GM12874 (cell line): Measurements from ENCODE around the gene MXD1.

Source experiments
- TF ChIP-seq, protein P1 (sequence below): IDR thresholded peaks from 2 replicates; pipeline ENCODE4 v1.5.1; 2011; ENCODE audit warnings: low read depth, mild to moderate bottlenecking, control low read depth, low read length, moderate library complexity; ENCODE audit not compliant: insufficient read depth

MXD1 gene

DNA sequence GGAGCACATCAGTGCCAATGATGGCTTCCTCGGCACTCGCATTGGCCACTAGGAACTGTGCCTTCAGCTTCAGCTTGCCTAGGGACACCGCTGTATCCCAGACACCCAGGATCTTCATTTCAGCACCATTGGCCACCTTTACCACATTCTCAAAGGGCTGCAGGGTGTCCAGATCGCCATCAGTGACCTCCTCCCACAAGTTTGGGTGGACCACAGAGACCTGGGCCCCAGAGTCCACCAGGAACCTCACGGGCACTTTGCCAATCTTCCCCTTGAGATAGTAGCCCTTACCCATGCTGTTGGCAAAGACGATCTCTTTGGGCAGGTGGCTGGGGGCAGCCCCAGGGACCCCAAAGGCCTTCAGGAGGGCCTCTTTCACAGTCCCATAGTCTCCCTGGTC lies 45.9 kb downstream of the MXD1 start:
- TF ChIP-seq, protein P1, sequence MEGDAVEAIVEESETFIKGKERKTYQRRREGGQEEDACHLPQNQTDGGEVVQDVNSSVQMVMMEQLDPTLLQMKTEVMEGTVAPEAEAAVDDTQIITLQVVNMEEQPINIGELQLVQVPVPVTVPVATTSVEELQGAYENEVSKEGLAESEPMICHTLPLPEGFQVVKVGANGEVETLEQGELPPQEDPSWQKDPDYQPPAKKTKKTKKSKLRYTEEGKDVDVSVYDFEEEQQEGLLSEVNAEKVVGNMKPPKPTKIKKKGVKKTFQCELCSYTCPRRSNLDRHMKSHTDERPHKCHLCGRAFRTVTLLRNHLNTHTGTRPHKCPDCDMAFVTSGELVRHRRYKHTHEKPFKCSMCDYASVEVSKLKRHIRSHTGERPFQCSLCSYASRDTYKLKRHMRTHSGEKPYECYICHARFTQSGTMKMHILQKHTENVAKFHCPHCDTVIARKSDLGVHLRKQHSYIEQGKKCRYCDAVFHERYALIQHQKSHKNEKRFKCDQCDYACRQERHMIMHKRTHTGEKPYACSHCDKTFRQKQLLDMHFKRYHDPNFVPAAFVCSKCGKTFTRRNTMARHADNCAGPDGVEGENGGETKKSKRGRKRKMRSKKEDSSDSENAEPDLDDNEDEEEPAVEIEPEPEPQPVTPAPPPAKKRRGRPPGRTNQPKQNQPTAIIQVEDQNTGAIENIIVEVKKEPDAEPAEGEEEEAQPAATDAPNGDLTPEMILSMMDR: no peak

DNA sequence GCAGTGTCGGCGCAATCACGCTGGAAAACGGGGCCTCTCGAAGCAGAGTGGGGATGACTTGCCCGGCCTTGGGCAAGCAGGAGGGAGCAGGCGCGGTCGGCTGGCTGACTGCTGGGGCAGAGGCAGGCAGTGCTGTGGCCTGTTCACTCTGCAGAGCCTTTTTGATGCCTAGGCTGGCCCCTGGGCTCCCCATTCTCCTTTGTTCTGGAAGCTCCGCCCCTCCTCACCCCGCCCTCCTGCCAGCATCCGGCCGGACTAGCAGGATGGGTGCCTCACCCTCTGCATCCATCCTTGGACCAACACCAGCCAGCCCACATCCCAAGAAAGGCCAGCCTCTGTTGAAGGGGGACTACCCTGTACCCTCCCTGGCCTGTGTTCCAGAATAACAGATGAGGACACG lies 46.6 kb downstream of the MXD1 start, which contains the start of gene ASPRV1:
Gene ASPRV1 (minus strand): TSS at position 136 of the 400 bp plus-strand sequence. CDS start 195 bp downstream, outside the sequence.
- TF ChIP-seq, protein P1: no peak

DNA sequence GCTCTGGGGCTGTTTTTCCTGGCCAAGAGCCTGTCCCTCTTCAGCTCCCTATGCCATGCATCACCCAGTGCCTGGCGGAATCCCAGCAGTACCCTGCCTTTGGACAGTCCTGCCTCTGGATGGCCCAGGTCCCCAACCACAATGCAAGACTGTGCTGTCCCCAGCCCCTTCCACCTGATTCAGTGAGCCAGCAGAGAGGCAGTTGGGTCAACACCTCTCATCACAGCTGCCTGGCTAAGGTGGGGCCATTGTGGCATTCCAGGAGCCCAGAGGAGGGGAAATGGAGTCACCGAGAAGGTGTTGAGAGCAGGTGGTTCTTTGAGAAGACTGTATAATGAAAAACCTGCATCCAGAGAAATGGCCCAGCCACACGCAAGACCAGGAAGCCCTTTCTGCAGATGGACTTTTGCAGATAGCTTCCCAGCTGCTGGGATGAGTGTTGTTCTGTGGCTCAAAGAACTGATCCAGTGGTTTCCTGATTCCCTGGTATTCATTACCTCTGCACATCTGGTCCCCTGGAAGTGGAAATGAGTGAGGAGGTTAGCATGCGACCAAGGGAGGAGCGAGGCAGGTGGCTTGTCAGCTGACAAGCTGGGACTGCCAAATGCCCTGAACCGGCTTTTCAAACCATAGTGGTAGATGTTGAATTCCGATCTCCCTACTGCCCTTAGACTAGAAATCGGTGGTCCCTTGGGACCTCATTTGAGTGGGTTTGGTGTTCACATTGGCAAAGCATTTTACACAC lies 48.2 kb downstream of the MXD1 start:
- TF ChIP-seq, protein P1: no peak

DNA sequence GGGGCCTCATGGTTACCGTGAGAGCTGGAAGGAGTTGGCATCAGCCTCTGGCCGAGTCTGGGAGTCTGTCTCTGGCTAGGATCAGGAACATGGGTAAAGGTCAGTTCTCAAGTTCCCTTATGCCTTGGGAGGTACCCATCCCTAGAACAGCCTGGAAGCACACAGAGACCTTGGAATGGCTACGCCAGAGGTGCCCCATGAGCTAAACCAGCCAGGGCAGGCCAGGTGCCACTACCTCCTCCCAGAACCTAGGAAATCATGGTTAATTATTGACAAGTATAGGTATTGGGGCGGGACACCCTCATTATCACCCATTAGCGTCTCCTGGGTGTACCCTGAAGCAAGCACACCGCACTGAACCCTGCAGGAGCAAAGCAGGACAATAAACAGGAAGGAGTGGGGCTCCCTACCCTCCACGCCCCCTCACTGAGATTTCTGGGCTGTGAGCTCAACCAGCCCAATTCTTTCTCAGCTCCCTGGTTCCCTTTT lies 49.5 kb downstream of the MXD1 start:
- TF ChIP-seq, protein P1: no peak

DNA sequence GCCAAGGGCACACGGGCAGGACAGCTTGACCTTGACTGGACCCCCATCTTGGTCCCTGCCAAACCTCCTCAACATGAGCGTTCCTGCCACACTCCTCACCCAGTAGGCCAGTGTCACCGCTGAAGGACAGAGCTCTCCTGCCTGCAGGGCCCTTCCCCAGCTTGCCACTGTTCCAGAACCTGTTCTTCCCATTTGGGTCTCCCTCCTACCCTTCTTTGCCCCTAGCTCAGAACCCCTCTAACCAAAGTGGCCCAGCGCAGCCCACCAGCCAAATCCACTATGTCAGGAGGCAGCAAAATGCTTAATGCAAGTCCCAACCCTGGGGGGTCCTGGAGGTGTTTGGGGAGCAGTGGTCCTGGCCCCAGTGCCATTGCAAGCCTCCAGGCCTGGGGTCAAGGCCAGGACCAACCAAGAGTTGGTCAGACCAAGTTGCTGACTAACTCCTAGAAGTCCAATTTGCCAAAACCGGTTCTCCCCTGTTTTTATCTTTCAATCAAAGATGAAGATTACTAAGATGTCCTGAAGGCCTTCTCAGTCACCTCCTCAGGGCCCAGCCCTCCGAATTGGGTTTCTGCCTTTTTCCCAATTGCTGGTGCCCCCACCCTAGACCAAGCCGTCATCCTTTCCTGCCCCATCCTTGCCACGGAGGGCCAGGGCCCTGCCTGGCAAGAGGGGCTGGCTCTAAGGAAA lies 51.0 kb downstream of the MXD1 start:
- TF ChIP-seq, protein P1: no peak

DNA sequence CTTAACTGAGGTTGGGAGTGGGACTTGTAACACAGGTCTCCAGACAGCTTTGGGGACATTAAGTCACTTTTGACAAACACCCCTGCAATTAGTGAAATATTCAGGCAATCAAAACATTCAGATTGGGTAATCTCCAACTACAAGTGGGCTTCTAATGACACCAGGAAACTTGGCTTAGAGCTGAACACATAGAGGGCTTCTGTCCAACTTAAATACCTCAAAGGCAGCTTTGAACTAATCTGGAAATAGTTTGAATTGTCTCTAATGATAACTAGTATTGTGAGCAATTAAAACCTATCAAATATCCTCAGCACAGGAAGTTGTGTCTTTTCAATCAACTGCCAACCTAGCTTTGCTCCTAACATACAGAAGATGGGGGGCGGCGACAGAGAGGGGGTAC lies 51.6 kb downstream of the MXD1 start:
- TF ChIP-seq, protein P1: no peak

DNA sequence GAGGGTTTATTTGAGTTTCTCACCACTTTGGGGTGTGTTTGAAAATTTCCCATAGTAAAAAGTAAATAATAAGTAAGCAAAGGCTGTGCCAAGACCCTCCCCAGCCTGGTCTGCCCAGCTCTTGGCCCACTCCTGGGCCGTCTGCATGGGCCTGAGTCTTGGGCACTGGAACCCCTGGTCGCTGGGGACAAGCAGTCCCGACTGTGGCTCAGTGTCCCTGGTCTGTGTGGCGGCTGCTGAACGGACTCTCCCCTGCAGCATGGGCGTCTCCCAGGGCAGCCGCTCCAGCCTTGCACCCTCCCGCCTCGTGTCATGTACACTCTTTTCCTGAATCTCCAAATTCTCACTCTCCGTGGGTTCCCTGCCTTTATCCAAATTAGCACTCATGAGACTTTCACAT lies 53.7 kb downstream of the MXD1 start:
- TF ChIP-seq, protein P1: no peak
